Peyer's patch (tissue), 4 donors: ENCODE measurements around the gene TMEM225B.
A peak's percentile ranks its signal among the peaks of the same experiment; 100 is the strongest.

Experiments
- CTCF ChIP-seq, 6 experiments: fragments of 450-650 bp in 4 of 6; fragments of 200-600 bp in 2 of 6; sonication (generic) in 1 of 6; IDR thresholded peaks; one replicate each; pipeline ENCODE4 v1.5.1; 2017 to 2019; ENCODE audit warnings: antibody characterized with exemption in 6 of 6, mild to moderate bottlenecking in 3 of 6, moderate library complexity in 1 of 6
- POLR2A ChIP-seq, 2 donors: fragments of 450-650 bp; IDR thresholded peaks; one replicate each; pipeline ENCODE4 v1.5.1; 2017; ENCODE audit warnings: antibody characterized with exemption in 2 of 2, mild to moderate bottlenecking in 2 of 2, moderate library complexity in 2 of 2

DNA sequence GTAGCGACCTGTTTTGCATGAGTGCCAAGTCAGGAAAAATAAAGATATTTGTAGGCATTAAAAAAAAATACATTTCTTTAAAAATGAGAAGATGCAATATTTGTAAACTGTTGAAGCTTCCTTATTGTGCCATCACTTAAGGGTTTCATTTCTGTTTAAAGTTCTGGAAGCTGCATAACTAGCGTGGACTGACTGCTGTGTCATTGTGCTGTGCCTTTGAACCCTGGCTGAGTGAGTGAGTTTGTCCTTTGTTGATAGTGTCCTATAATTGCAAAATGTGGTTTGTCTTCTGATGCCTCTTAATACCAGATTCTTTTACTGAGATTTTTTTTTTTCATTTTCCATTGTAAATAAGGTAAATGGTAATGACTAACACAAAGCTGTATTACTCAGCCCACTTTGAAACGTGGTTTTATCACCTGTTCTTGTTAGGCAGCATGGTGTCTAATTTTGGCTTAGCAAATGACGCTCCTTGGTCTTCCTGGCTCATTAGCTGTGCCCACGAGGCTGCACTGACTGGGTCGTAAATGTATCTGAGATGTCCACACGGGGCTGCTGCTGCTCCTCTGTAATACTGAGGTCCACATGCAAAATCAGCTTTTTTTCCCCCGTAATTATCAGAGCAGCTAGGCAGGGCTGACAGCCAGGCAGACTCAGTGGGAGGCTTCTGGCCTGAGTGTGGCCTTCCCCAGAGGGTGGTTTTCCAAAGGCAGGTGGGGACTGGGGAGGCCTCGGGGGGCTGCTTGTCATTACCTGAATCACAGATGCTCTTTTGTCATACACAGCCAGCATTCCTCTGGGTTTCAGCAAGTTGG, 33.4 kb downstream of the TMEM225B start:
- TF ChIP-seq CTCF (IDR thresholded peaks at IDR 0.05) = peak in 3 of 6 experiments; percentile 8 to 32 (median 31)
- TF ChIP-seq POLR2A (IDR thresholded peaks at IDR 0.05) = no peak
